RWPE2 (cell line): ENCODE measurements around the gene TAMALIN.

Experiments
- ATAC-seq: fragments of 200-7000 bp; cut with Tn5 transposase; 3 replicates; pipeline ENCODE4 v1.9.1; 2021; ENCODE audit warnings: low read depth
- DNase-seq: peaks from one replicate; pipeline ENCODE4 v3.0.0-alpha.2; 2020; ENCODE audit warnings: low spot score
- H3K27ac ChIP-seq: fragments of 450-650 bp; 2 replicates; pipeline ENCODE4 v1.5.1; 2017; ENCODE audit warnings: mild to moderate bottlenecking; ENCODE audit not compliant: poor library complexity, severe bottlenecking
- H3K27me3 ChIP-seq: fragments of 250-450 bp; sonication (Bioruptor Pico); 2 replicates; pipeline ENCODE4 v1.5.1; 2021; ENCODE audit warnings: mild to moderate bottlenecking, moderate library complexity; ENCODE audit not compliant: insufficient read depth, poor library complexity, severe bottlenecking
- H3K36me3 ChIP-seq: fragments of 250-450 bp; sonication (Bioruptor Pico); 2 replicates; pipeline ENCODE4 v1.5.1; 2020; ENCODE audit warnings: low read depth, mild to moderate bottlenecking, moderate library complexity
- H3K4me1 ChIP-seq: fragments of 250-450 bp; sonication (Bioruptor Pico); 2 replicates; pipeline ENCODE4 v1.5.1; 2021; ENCODE audit warnings: mild to moderate bottlenecking, moderate library complexity; ENCODE audit not compliant: insufficient read depth, poor library complexity, severe bottlenecking
- H3K4me3 ChIP-seq: fragments of 250-450 bp; sonication (Bioruptor Pico); 2 replicates; pipeline ENCODE4 v1.5.1; 2021; ENCODE audit warnings: mild to moderate bottlenecking, moderate library complexity; ENCODE audit not compliant: severe bottlenecking
- H3K9me3 ChIP-seq: fragments of 250-450 bp; sonication (Bioruptor Pico); 2 replicates; pipeline ENCODE4 v1.5.1; 2021; ENCODE audit warnings: mild to moderate bottlenecking, moderate library complexity; ENCODE audit not compliant: severe bottlenecking
- CTCF ChIP-seq: fragments of 450-650 bp; IDR thresholded peaks from one replicate; pipeline ENCODE4 v1.5.1; 2017; ENCODE audit warnings: mild to moderate bottlenecking, moderate library complexity; ENCODE audit not compliant: poor library complexity, severe bottlenecking

Gene TAMALIN

GRCh38 chr12:52037248-52037861 lies 30.6 kb downstream of the TAMALIN start:
- H3K27ac ChIP-seq, result no peak overlapping the region
- DNase-seq, result no peak

GRCh38 chr12:52038447-52038846 lies 31.7 kb downstream of the TAMALIN start:
- no peak for TF ChIP-seq CTCF
- no peaks in the 10 kb centered on the region for H3K27me3 ChIP-seq
- H3K36me3 ChIP-seq, result no peaks in the 10 kb centered on the region
- DNase-seq (no peak), ATAC-seq (no peak)
- H3K4me3 ChIP-seq, result no peak overlapping the region
- H3K9me3 ChIP-seq, result no peaks in the 10 kb centered on the region
- H3K4me1 ChIP-seq, result no peaks in the 10 kb centered on the region
- H3K27ac ChIP-seq, result no peak overlapping the region

More at GRCh38 chr12:52037248-52037861, 30.6 kb downstream of the TAMALIN start:
- ATAC-seq, result no peak
- no peak for TF ChIP-seq CTCF
- Histone ChIP-seq H3K9me3 (no peaks in the 10 kb centered on the region), H3K36me3 (no peaks in the 10 kb centered on the region), H3K4me3 (peak overlapping the region; percentile 50), H3K4me1 (peaks cover 3% of the 10 kb centered on the region), H3K27me3 (no peaks in the 10 kb centered on the region)

- DNase-seq (no peak), ATAC-seq (no peak)
- H3K4me3 ChIP-seq, result no peak overlapping the region
- no peaks in the 10 kb centered on the region for H3K27me3 ChIP-seq
- no peak for TF ChIP-seq CTCF
- H3K27ac ChIP-seq, result no peak overlapping the region
- no peaks in the 10 kb centered on the region for H3K36me3 ChIP-seq
- H3K4me1 ChIP-seq, result no peaks in the 10 kb centered on the region
- no peaks in the 10 kb centered on the region for H3K9me3 ChIP-seq
These were observed 34.3 kb downstream of the TAMALIN start for GRCh38 chr12:52041035-52041434.

- TF ChIP-seq CTCF, result no peak
- H3K4me3 ChIP-seq, result no peak overlapping the region
- no peak for ATAC-seq
- DNase-seq, result no peak
- H3K4me1 ChIP-seq, result no peaks in the 10 kb centered on the region
- H3K27me3 ChIP-seq, result no peaks in the 10 kb centered on the region
- H3K27ac ChIP-seq, result no peak overlapping the region
- H3K9me3 ChIP-seq, result no peaks in the 10 kb centered on the region
- H3K36me3 ChIP-seq, result no peaks in the 10 kb centered on the region
These were observed 35.0 kb downstream of the TAMALIN start for GRCh38 chr12:52041695-52042123.

- TF ChIP-seq CTCF, result no peak
- H3K27me3 ChIP-seq, result no peaks in the 10 kb centered on the region
- ATAC-seq, result no peak
- DNase-seq, result no peak
- H3K4me3 ChIP-seq, result no peak overlapping the region
- no peaks in the 10 kb centered on the region for H3K36me3 ChIP-seq
- no peaks in the 10 kb centered on the region for H3K9me3 ChIP-seq
- no peaks in the 10 kb centered on the region for H3K4me1 ChIP-seq
- H3K27ac ChIP-seq, result no peak overlapping the region
These were observed 36.1 kb downstream of the TAMALIN start for GRCh38 chr12:52042706-52043385.
